SU-DHL-6 (cell line): ENCODE results near the gene LCN10.

Source experiments
- H2AFZ ChIP-seq: fragments of 200-600 bp; sonication (generic); 2 replicates; pipeline ENCODE4 v1.6.1; 2014; ENCODE audit warnings: low read depth, mild to moderate bottlenecking, moderate library complexity, mixed read lengths, antibody characterized with exemption, low read length; ENCODE audit not compliant: severe bottlenecking
- H3F3A ChIP-seq: fragments of 200-600 bp; shearing (Covaris generic); 2 replicates; pipeline ENCODE4 v1.6.0; 2016; ENCODE audit warnings: antibody characterized with exemption, mild to moderate bottlenecking; ENCODE audit not compliant: insufficient read depth
- H3K27ac ChIP-seq: fragments of 200-600 bp; sonication (generic); 2 replicates; pipeline ENCODE4 v1.5.1; 2016; ENCODE audit warnings: low read depth, mild to moderate bottlenecking, low read length, moderate library complexity, mixed read lengths
- H3K27me3 ChIP-seq: fragments of 200-600 bp; sonication (generic), shearing (Covaris generic); 2 replicates; pipeline ENCODE4 v1.6.0; 2014; ENCODE audit warnings: mild to moderate bottlenecking, low read length
- H3K36me3 ChIP-seq: fragments of 200-600 bp; sonication (generic); 2 replicates; pipeline ENCODE4 v1.6.1; 2014; ENCODE audit warnings: mild to moderate bottlenecking, low read length, mixed read lengths
- H3K4me2 ChIP-seq: fragments of 300-600, 200-600 bp; shearing (Covaris generic), sonication (generic); 2 replicates; pipeline ENCODE4 v1.6.0; 2014; ENCODE audit warnings: low read length, low read depth, mild to moderate bottlenecking; ENCODE audit not compliant: poor library complexity, severe bottlenecking
- H3K4me3 ChIP-seq: fragments of 200-600 bp; sonication (generic); 2 replicates; pipeline ENCODE4 v1.5.1; 2014; ENCODE audit warnings: antibody characterized with exemption, low read length, mild to moderate bottlenecking, mixed read lengths; ENCODE audit not compliant: insufficient read depth, poor library complexity, severe bottlenecking
- H3K79me2 ChIP-seq: fragments of 200-600 bp; sonication (generic); 2 replicates; pipeline ENCODE4 v1.6.1; 2014; ENCODE audit warnings: mild to moderate bottlenecking, low read length, moderate library complexity; ENCODE audit not compliant: insufficient read depth
- H3K9ac ChIP-seq: fragments of 200-600 bp; sonication (generic); 2 replicates; pipeline ENCODE4 v1.7.0; 2014; ENCODE audit warnings: mild to moderate bottlenecking, low read length
- H3K9me2 ChIP-seq: fragments of 200-600 bp; sonication (generic); replicated peaks from 2 replicates; pipeline ENCODE4 v1.6.1; 2014; ENCODE audit warnings: low read length; ENCODE audit not compliant: insufficient read depth
- H3K9me3 ChIP-seq: fragments of 200-600 bp; sonication (generic); 2 replicates; pipeline ENCODE4 v1.6.1; 2014; ENCODE audit warnings: low read length, mixed read lengths; ENCODE audit not compliant: insufficient read depth
- H4K20me1 ChIP-seq: fragments of 200-600 bp; sonication (generic); 2 replicates; pipeline ENCODE4 v1.6.1; 2014; ENCODE audit warnings: low read depth, mild to moderate bottlenecking, antibody characterized with exemption, low read length, moderate library complexity, mixed read lengths
- CTCF ChIP-seq: fragments of 200-600 bp; sonication (generic); IDR thresholded peaks from one replicate; pipeline ENCODE4 v1.5.1; 2017; ENCODE audit warnings: antibody characterized with exemption, mild to moderate bottlenecking, low read length, moderate library complexity; ENCODE audit not compliant: insufficient read depth, poor library complexity, severe bottlenecking
- EZH2phosphoT487 ChIP-seq: fragments of 200-600 bp; sonication (generic), shearing (Covaris generic); conservative IDR thresholded peaks from 2 replicates; pipeline ENCODE4 v1.6.1; 2018; ENCODE audit warnings: mild to moderate bottlenecking, antibody characterized with exemption, low read length, moderate library complexity, mixed read lengths

The LCN10 gene

GRCh38 chr9:136735812-136736480 is 6.8 kb downstream of the LCN10 start:
- H3K9me2 ChIP-seq: no peaks in the 10 kb centered on the region
- no peaks in the 10 kb centered on the region for H3K9me3 ChIP-seq
- H2AFZ ChIP-seq: no peak overlapping the region
- no peak overlapping the region for H3K4me3 ChIP-seq
- no peaks in the 10 kb centered on the region for H3K36me3 ChIP-seq
- no peak for TF ChIP-seq EZH2phosphoT487
- no peak for TF ChIP-seq CTCF
- no peaks in the 10 kb centered on the region for H3K79me2 ChIP-seq
- no peak overlapping the region for H3K4me2 ChIP-seq
- H3F3A ChIP-seq: no peaks in the 10 kb centered on the region
- H3K27ac ChIP-seq: no peak overlapping the region
- no peaks in the 10 kb centered on the region for H4K20me1 ChIP-seq
- no peak overlapping the region for H3K9ac ChIP-seq
- no peaks in the 10 kb centered on the region for H3K27me3 ChIP-seq

- H3K9me3 ChIP-seq: no peaks in the 10 kb centered on the region
- no peak overlapping the region for H3K9ac ChIP-seq
- no peak for TF ChIP-seq CTCF
- TF ChIP-seq EZH2phosphoT487: no peak
- H3K4me2 ChIP-seq: no peak overlapping the region
- H2AFZ ChIP-seq: no peak overlapping the region
- H3K9me2 ChIP-seq: no peaks in the 10 kb centered on the region
- peaks cover 2% of the 10 kb centered on the region; the same call in 1 of the 2 replicates for H3K79me2 ChIP-seq
- no peaks in the 10 kb centered on the region for H4K20me1 ChIP-seq
- H3F3A ChIP-seq: no peaks in the 10 kb centered on the region
- no peaks in the 10 kb centered on the region for H3K36me3 ChIP-seq
- no peak overlapping the region for H3K27ac ChIP-seq
- no peaks in the 10 kb centered on the region for H3K27me3 ChIP-seq
- H3K4me3 ChIP-seq: no peak overlapping the region
These were observed 7.8 kb downstream of the LCN10 start for GRCh38 chr9:136734837-136735496.

DNA sequence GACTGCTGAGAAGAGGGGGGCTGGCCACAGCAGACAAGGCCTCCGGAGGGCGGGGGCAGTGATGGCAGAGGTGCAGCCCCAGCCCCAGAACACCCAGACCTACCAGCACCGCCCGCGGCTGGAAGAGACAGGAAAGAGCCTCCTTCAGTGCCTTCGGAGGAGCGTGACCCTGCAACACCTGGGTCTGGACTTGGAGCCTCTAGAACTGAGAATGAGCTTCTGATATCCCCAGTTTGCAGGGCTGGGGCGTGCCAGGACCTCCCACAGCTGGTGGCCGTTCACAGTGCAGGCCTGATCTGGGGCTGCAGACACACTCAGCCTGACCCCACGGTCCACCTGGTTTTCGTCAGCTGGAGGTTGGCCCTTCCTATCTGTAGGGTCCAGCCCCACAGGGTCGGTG is 9.1 kb downstream of the LCN10 start:
- no peak overlapping the region for H3K4me2 ChIP-seq
- no peak overlapping the region for H3K9ac ChIP-seq
- no peak overlapping the region for H2AFZ ChIP-seq
- no peaks in the 10 kb centered on the region for H3K9me2 ChIP-seq
- peaks cover 10% of the 10 kb centered on the region; the same call in 1 of the 2 replicates for H3K79me2 ChIP-seq
- H3K27me3 ChIP-seq: no peaks in the 10 kb centered on the region
- H4K20me1 ChIP-seq: no peaks in the 10 kb centered on the region
- H3K9me3 ChIP-seq: no peaks in the 10 kb centered on the region
- no peak for TF ChIP-seq CTCF
- no peak for TF ChIP-seq EZH2phosphoT487
- no peaks in the 10 kb centered on the region for H3K36me3 ChIP-seq
- no peak overlapping the region for H3K27ac ChIP-seq
- no peaks in the 10 kb centered on the region for H3F3A ChIP-seq
- H3K4me3 ChIP-seq: no peak overlapping the region
